Fibroblast of skin of scalp (primary cell): Measurements from ENCODE around the gene PRCD.

Experiments
- DNase-seq: peaks from one replicate; pipeline ENCODE4 v3.0.0-alpha.2; 2013

PRCD gene

DNA sequence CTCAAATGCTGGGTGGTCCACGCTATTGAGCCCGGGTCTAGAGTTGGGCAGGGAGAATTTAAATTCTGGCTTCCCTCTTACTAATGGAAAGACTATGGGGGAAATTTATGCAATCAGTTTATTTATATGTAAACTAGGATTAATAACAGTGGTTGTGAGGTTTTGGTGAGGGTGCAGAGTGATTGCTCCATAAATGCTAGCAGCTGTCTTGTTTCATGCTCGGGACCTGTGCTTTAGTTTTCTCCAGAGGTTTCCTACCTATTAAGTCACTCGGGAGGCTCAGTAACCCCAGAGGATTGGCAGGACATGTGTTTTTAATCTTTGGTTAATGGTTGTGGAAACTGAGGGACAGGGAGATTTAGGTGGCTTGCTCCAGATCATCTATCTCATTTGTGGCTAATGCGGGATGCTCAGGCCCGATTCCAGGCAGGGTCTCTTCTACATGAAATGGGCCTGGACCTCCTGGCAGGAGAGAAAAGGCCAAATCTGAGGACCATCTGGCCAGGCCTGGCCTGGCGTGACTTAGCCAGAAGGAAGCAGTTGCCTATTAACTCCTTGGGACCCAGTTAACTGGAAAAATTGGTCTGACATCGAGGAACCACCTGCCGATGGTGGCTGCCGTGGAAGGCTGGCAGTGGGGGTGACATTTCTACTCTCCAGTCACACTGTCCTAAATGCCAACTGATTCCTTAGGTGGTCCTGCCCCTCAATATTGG lies 2.1 kb downstream of the PRCD start:
- no peak for DNase-seq

DNA sequence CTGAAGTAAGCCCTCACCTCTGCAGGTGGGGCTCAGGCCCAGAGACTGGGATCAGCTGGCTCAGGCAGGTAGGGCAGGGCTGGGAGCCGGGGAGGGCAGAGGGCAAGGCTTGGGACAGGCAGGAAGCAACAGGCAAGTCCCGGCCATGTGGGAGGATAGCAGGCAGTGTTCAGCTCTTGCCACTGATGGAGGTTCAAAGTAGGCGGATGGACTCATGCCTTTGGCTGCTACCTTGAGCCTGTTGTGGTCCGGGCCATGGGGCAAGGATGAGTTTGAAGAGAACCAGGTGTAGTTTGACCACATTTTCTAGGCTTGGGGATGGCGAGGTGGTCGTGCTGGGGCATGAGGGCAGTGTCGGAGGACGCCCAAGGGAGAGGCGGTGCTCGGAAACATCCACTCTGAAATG lies 2.7 kb downstream of the PRCD start:
- no peak for DNase-seq

DNA sequence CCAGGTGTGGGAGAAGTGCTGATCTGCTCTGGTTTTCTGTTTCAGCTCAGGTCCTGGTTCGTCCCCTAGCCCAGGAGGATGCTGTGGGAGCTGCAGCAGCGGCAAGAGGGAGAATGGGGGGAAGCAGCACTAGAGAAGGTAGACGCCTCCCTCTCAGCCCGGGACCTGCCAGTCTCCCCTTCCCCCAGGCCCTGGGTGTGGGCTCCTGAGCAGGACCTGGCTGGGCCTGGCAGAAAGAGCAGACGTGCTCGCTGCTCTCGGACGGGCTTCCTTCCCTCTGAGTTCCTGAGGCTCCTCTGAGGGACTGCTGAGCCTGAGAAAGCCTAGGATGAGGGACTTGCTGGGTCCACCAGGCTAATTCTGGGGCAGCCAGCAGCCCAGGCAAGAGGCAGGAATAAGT lies 3.1 kb downstream of the PRCD start:
- DNase-seq = no peak

DNA sequence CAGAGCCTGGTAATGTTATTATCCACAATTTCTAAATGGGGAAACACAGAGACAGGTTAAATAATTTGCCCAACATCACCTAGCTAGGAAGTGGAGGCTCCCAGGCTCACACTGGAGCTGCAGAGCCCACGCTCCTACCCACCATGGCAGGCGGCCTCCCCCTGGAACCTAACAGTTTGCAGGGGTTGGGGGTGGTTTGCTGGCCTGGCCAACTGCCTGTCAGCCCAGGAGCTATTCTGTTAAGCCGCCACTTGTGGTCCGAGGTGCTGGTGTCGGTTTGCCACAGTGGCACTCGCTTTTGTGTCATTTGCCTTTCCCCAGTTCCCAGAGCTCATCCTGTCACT lies 3.6 kb downstream of the PRCD start:
- DNase-seq = no peak

DNA sequence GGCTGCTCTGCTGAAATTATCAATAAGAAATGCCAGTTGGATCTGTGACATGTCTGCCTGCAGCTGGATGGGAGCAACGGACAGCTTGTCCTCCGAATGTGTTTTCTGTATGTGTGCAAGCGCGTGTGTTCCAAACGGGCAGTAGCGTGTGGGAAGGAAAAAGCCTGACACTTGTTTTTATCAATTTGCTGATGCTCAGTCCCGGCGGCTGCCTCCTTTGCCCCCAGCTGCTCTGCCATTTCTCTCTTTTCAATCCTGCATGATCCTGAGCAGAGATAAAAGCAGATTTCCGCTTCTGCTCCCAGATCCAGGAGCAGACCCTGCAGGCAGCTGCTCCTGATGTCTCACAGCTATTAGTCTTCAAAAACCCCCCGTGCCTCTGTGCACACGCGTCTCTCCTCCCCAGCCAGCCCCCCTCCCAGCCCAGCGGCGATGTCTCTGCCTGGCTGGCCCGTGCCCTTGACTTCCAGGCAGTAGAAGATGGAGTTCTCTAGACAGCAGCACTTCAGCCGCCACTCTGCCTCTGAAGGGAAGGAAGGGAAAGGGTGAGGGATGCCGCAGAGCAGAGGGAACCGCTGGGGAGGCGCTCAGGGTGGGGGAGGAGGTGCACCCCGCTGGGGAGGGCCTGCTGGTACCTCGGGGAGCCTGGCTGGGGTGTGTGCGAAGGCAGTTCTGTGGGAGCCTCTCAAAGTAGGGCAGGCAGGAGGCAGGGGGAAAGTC lies 4.1 kb downstream of the PRCD start:
- DNase-seq = no peak

DNA sequence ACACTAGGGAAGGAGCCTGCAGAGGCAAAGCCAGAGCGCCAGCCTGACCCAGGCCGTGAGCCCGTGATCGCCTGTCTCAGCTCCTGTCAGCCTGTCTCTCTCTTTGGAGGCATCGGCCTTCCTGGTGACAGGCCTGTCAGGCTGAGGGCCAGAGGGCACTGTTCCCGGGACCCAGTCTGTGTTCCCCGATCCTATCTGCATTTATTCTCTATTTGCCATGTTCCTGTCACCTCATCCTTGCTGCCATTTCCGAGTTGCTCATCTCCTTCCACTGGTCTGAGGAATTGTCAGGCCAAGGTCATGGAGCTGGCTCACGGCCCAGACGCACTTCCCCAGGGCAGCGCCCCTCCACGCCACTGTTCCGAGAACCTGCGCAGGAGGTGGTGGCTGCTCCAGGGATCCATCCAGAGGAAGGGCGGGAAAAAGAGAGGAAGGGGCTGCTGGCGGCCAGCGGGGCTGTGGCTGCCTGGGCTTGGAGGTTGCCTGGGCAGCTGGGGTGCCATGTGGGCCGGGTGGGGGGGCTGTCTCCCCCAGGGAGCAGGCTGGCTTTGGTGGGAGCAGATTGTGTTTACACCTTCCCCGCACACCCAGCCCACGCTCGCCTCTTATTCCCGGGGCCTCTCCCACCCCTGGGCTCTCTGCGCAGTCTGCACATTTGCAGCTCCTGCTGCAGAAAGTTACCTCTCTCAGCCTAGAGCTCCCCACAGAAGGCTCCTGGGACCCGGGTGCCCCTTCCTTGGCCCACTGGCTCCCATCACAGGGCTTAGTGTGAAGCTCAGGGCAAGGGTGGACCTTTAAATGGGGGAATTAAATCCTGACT lies 4.9 kb downstream of the PRCD start:
- DNase-seq = no peak

DNA sequence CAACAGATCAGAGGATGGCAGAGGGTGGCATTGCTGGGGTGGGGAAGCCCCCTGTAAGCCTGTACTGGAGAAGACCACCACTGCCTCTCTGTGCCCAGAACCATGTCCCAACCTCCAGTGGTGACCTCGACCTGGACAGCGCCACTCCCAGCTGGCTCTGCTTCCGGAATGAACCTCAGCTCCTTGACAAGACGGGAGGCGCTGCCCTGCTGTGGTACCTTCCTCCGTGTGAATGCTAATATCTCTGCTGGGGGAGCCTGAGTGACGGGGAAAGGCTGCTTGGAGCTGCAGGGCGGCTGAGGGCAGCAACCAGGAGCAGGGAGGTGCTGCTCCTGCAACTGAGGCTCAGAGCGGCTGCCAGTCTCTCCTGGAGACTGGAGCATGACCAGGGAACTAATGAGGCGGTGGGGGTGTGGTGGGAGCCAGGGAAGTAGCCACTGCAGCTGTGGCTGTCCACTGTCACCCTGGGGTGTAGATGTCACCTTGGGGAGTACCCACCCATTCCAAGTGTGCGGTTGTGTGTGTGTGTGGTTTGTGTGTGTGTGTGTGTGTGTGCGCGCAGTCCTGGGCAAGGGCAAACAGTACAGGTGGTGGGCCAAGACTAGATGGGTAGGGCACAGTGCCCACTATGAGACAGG lies 6.2 kb downstream of the PRCD start:
- DNase-seq = no peak

DNA sequence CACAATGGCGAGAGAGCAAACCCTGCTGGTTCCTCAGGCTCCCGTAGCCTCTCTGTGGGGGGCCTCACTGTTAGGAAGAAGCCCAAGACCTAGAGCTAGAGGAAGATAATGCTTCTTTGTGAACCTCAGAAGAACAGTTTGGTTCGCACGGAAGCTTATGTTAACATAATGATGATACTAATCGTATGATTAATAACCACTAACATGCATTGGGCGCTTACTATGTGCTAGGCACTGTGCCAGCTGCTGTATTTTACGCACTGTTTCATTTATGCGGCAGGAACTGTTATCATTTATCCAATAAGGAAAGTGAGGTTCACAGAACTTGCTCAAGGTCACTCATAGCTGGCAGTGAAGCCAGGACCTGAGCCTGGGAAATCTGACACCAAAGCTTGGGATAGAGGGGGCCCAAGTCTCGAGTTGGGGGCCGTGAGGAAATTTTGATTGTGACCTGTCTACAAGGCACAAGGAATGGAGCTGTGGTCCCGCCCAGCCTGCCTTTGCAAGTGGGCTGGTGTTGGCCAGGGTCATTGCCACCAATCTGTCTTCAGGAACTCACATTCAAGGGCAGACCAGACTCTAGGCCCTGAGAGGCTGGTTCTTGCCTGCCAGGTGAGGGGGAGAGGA lies 6.8 kb downstream of the PRCD start:
- peak; percentile 94 for DNase-seq

DNA sequence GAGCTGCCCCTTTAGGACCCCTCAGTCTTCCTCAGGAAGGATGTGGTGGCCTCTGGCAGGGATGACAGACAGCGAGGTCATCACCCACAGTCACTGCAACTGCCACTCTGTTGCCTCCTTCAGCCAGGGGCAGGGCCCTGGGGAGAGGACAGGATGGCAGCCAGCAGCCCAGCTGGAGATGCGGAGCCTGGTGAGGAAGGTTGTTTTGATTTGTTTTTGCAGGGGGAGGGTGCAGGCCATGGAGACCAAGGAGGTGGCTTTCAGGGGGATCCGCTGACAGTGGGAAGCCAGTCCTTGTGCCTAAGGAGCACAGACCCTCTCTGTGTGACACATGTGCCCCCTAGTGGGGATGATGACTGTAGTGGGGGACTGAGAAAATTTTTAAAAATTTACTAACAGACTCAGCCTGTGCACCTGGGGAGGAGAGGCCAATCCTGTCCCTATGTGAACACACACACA lies 7.4 kb downstream of the PRCD start:
- DNase-seq = peak; percentile 80

DNA sequence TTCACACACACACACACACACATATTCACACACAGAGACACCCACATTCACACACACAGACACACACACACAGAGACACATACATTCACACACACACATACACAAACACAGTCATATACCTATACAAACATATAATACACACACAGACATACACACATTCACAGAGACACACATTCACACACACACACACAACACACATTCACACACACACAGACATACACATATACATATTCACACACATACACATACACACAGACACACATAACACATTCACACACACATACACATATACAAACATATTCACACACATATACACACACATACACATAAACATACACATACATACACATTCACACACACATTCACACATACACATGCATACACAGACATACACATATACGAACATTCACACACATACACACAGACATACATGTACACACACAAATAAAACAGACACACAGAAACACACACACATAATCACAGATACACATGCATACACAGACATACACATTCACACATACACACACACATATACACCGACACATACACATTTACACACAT lies 7.9 kb downstream of the PRCD start:
- DNase-seq = no peak

DNA sequence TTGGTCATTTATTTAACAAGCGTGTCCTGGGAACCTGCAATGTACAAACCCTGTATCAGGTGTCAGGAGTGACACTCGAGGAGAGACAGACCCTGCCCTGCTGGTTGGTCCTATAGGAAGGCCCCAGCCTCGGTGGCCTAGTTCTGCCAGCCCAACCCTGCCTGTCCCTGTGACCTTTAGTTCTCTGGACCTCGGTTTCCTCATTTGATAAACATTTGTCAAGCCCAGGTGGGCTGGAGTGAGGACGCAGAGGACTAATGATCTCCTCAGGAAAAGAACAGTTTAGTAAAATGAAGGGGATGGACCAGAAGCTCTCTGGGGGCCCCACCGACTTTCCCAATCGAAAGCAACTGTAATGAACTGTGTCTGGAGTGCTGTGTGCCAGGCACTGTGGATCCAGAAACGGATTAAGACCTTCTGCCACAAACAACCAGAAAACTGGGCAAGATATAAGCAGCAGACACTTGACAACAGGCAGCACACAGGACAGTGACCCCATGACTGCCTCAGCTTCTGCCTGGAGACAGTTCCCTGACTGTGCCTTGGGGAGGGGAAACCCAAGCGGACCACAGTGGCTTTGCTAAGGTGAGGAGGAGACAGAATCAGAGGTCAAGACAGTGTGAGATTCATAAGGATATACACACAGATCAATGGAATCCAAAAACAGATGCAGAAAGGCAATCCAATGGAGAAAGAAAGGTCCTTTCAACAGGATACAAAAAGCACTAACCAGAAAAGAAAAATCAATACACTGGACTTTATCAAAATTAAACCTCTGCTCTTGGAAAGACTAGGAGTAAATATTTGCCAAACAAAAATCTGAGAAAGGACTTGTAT lies 8.8 kb downstream of the PRCD start:
- DNase-seq = no peak

DNA sequence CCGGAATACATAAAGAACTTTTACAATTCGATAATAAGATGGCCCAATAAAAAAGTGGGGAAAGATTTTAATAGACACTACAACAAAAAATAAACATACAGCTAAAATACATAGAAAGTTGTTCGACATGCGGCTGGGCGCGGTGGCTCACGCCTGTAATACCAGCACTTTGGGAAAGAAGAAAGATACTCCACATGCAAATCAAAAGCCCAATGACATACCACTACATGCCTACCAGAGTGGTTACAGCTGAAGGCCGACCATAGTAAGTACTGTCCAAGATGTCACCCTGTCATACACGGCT lies 9.3 kb downstream of the PRCD start:
- DNase-seq = no peak

DNA sequence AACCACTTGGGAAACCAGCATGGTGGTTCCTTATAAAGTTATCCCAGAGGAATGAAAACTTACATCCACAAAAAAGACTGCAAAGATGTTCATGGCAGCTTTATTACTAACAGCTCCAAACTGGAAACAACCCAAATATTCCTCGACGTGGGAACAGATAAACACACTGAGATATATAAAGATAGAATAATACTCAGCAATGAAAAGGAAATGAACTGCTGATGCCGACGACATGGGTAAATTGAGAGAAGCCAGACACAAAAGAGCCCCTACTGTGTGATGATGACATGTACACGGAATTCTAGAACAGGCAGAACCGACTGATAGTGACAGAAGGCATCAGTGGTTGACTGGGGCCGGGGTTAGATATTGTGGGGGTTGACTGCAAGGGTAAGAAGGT lies 9.7 kb downstream of the PRCD start:
- DNase-seq = no peak

DNA sequence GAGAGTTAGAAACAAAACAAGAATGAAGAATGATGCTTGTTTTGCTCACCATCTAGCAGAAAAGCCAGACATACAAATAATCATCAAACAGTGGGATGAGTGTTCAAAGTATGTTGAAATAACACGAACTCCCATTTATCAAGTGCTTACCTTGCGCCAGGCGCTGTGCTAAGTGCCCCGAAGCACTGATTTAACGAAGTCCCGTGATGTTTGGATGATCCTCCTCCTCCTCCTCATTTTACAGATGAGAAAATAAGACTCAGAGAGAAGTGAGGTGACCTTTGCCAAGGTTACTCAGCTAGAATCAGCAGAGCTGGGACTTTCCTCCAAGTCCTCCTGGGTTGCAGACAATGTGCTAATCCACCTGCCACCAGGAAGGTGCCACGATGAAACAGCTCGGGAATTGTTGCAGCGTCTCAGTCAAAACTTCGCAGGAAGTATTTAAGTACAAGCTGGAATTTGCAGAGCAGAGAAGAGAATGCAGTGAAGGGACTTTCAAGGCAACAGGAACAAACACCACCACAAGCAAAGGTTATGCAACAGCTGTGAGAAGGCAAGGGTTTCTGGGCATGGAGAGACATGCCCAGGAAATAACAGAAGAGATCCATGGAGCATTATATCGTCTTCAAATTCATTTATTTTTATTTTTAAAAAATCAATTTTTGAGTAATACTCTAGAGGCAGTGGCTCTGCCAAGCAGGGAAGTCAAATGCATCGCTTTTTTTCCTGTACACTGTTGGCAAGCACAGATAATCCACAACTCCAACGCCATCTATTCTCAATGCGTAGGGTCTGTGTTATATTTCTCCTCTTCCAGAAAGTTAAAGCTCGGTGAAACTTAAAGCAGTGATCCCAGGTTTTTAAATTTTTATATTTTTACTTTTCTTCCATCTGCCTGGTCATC lies 11.1 kb downstream of the PRCD start:
- no peak for DNase-seq

DNA sequence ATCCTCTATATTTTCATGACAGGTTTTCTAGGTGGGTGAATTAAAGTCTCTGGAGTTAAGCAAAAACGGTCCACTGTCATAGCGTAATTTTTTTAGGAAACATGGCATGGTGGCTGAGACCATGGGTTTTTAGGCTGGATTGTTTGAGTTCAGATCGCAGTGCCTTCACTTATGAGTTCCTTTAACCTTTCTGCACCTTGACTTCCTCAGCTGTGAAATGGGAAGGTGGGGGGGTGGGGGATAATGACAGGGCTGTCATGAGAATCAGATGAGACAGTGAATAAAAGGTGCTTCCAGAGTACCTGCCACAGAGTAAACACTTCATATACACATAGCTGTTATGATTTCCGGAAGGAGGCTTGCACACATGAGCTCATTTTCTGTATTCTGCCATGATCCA lies 11.8 kb downstream of the PRCD start:
- DNase-seq = no peak

DNA sequence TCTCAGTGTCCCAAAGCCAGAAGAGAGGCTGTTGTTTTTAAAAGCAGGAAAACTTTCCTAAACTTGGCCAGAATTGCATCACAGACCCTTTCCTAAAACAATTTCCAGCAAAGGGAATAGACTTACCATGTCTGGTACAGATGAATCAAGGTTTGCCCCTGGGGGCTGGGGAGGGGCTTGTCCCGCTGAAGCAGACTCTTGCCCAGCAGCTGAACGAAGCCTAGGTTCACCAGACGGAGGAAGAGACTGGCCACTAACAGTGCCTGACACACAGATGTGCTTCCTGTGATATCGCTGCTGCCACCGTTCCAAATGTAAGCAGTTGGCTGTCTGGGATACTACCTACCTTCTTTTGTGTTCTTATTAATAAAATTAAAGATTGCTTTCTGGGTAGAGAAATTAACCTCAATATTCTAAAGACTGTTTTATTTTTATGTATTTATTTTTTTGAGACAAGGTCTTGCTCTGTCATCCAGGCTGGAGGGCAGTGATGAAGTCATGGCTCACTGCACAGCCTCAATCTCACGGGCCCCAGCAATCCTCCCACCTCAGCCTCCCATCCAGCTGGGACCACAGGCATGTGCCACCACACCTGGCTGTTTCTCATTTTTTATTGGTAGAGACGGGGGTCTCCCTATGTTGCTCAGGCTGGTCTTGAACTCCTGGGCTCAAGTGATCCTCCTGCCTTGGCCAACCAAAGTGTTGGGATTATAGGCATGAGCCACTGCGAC lies 13.5 kb downstream of the PRCD start:
- no peak for DNase-seq

DNA sequence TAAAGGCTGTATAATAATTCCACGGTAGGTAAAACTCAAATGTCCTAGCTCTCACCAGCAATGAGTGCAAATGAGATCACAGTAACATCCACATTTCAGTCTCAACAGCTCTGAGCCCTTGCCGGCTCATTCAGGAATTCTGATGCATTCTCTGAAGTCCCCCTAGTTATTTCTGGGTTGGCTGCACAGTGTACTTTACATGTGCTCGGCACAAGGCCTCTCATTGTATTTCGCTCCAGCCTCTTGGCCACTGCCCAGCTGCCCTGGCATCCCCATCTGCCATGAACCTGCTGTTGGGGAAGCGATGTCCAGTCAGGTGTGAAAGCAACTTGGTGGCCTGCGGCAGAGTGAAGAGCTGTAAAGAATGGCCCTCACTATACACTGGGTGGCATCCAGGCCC lies 14.3 kb downstream of the PRCD start:
- no peak for DNase-seq

DNA sequence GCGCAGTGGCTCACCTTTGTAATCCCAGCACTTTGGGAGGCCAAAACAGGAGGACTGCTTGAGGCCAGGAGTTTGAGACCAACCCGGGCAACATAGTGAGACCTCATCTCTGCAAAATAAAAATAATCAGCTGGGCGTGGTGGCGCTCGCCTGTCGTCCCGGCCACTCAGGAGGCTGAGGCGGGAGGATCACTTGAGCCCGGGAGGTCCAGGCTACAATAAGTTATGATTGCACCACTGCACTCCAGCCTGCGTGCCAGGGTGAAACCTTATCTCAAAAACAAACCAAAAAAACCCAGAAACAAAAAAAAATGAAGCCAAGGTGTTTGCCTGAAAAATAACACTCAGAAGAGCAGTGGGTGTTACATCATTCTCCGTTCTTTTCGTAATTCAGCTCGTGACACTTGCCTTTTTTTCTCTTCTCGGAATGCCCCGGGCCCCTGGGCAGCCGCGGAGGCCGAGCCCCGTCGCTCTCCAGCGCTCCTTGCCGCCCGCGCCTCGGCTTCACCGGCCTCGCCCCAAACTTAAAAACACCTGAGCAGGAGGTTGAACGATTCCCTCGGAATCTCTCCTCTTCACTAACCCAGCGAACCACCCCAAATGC lies 17.0 kb downstream of the PRCD start:
- no peak for DNase-seq
